SK-N-SH (cell line): ENCODE measurements around the gene CDKN2D.

Experiments used
- CHD2 ChIP-seq: fragments of 150-350 bp; IDR thresholded peaks from 2 replicates; pipeline ENCODE4 v1.6.1; 2018; ENCODE audit warnings: low read length; ENCODE audit not compliant: partially characterized antibody
- ELF1 ChIP-seq: IDR thresholded peaks from 2 replicates; pipeline ENCODE4 v1.4.0; 2012
- EZH2phosphoT487 ChIP-seq: fragments of 200-600 bp; sonication (generic); IDR thresholded peaks from 2 replicates; pipeline ENCODE4 v1.6.1; 2017; ENCODE audit warnings: low read depth, mixed run types, mild to moderate bottlenecking, antibody characterized with exemption, moderate library complexity, borderline replicate concordance
- FOXJ3 ChIP-seq: sonication (generic); formaldehyde crosslinking; IDR thresholded peaks from 2 replicates; pipeline ENCODE4 v1.5.1; 2020; ENCODE audit warnings: mild to moderate bottlenecking, missing genetic modification reagents
- NFIC ChIP-seq: IDR thresholded peaks from 2 replicates; pipeline ENCODE4 v1.4.0; 2012; ENCODE audit warnings: borderline replicate concordance
- RAD21 ChIP-seq: IDR thresholded peaks from 2 replicates; pipeline ENCODE4 v1.6.1; 2012; ENCODE audit warnings: mild to moderate bottlenecking, low read length
- RXRA ChIP-seq: IDR thresholded peaks from 2 replicates; pipeline ENCODE4 v1.4.0; 2012; ENCODE audit warnings: low read depth, mild to moderate bottlenecking, borderline replicate concordance
- TAF1 ChIP-seq: IDR thresholded peaks from 2 replicates; pipeline ENCODE4 v1.6.1; 2012; ENCODE audit warnings: low read depth, mild to moderate bottlenecking, low read length, moderate library complexity, borderline replicate concordance
- TF ChIP-seq, protein P1 (sequence below): fragments of 200-600 bp; sonication (generic); IDR thresholded peaks from 2 replicates; pipeline ENCODE4 v1.6.1; 2017; ENCODE audit warnings: antibody characterized with exemption, mild to moderate bottlenecking, moderate library complexity
- TF ChIP-seq, protein P2 (sequence below): IDR thresholded peaks from 2 replicates; pipeline ENCODE4 v1.6.1; 2012; ENCODE audit warnings: mild to moderate bottlenecking, low read depth, low read length, moderate library complexity
- TF ChIP-seq, protein P3 (sequence below): fragments of 150-350 bp; IDR thresholded peaks from 2 replicates; pipeline ENCODE4 v1.6.1; 2016; ENCODE audit warnings: mild to moderate bottlenecking, low read depth, low read length

DNA sequence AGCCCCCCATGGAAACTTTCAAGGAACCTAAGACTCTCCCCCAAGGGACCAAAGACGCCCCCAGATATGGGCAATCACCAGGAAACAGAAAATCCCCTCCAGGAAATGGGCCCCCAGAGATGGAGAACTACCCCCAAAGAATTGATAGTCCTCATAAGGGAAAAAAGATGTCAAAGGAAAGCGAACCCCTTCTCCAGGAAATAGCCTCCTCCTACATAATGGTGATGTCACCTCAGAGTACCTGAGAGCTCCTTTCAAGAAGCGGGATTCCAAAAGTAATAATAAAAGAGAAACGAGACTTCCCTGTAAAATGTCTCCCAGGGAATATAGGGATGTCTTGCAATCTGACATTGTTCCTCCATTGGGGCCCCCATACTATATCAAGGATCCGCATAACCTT lies 1.1 kb downstream of the CDKN2D start:
- no peak for TF ChIP-seq TAF1
- TF ChIP-seq, protein P1, sequence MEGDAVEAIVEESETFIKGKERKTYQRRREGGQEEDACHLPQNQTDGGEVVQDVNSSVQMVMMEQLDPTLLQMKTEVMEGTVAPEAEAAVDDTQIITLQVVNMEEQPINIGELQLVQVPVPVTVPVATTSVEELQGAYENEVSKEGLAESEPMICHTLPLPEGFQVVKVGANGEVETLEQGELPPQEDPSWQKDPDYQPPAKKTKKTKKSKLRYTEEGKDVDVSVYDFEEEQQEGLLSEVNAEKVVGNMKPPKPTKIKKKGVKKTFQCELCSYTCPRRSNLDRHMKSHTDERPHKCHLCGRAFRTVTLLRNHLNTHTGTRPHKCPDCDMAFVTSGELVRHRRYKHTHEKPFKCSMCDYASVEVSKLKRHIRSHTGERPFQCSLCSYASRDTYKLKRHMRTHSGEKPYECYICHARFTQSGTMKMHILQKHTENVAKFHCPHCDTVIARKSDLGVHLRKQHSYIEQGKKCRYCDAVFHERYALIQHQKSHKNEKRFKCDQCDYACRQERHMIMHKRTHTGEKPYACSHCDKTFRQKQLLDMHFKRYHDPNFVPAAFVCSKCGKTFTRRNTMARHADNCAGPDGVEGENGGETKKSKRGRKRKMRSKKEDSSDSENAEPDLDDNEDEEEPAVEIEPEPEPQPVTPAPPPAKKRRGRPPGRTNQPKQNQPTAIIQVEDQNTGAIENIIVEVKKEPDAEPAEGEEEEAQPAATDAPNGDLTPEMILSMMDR: no peak
- TF ChIP-seq, protein P2, sequence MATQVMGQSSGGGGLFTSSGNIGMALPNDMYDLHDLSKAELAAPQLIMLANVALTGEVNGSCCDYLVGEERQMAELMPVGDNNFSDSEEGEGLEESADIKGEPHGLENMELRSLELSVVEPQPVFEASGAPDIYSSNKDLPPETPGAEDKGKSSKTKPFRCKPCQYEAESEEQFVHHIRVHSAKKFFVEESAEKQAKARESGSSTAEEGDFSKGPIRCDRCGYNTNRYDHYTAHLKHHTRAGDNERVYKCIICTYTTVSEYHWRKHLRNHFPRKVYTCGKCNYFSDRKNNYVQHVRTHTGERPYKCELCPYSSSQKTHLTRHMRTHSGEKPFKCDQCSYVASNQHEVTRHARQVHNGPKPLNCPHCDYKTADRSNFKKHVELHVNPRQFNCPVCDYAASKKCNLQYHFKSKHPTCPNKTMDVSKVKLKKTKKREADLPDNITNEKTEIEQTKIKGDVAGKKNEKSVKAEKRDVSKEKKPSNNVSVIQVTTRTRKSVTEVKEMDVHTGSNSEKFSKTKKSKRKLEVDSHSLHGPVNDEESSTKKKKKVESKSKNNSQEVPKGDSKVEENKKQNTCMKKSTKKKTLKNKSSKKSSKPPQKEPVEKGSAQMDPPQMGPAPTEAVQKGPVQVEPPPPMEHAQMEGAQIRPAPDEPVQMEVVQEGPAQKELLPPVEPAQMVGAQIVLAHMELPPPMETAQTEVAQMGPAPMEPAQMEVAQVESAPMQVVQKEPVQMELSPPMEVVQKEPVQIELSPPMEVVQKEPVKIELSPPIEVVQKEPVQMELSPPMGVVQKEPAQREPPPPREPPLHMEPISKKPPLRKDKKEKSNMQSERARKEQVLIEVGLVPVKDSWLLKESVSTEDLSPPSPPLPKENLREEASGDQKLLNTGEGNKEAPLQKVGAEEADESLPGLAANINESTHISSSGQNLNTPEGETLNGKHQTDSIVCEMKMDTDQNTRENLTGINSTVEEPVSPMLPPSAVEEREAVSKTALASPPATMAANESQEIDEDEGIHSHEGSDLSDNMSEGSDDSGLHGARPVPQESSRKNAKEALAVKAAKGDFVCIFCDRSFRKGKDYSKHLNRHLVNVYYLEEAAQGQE: no peak
- TF ChIP-seq FOXJ3 (CRISPR knock-in tag): no peak
- TF ChIP-seq EZH2phosphoT487: no peak
- TF ChIP-seq RAD21: no peak
- no peak for TF ChIP-seq CHD2
- TF ChIP-seq ELF1: no peak
- TF ChIP-seq, protein P3, sequence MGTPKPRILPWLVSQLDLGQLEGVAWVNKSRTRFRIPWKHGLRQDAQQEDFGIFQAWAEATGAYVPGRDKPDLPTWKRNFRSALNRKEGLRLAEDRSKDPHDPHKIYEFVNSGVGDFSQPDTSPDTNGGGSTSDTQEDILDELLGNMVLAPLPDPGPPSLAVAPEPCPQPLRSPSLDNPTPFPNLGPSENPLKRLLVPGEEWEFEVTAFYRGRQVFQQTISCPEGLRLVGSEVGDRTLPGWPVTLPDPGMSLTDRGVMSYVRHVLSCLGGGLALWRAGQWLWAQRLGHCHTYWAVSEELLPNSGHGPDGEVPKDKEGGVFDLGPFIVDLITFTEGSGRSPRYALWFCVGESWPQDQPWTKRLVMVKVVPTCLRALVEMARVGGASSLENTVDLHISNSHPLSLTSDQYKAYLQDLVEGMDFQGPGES: no peak
- no peak for TF ChIP-seq NFIC
- no peak for TF ChIP-seq RXRA
